ENCODE measurements around the gene PRPH. TPM values are rescaled to one million over a fixed set of nuclear protein-coding genes. Genes with fewer than 3 reads are reported as not detected.

PRPH gene
- polyA plus RNA-seq, 3 donors = not detected

DNA sequence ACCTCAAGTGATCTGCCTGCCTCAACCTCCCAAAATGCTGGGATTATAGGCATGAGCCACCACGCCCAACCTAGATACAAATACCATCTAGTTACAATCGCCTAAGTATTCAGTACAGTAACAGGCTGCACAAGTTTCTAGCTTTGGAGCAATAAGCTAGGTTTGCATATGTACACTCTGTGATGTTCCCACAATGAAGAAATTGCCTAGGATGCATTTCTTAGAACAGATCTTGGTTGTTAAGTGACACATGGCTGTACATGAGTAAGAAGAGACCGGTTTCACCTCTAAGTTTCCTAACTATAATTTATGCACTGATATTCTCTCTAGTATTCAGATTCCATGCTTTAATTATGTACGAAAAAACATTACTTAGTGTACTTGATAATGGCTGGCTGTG, 35.5 kb upstream of the PRPH start:
- Histone ChIP-seq H3K4me3 (replicated peaks in 1 of 3; ENCODE audit: low read depth in 2 of 3, low read length in 3 of 3) (no peak overlapping the region), H4K20me1 (ENCODE audit: insufficient read depth, low read length) (no peaks in the 10 kb centered on the region), H3K9me3 (replicated peaks in 1 of 2; ENCODE audit: control insufficient read depth in 1 of 2, insufficient read depth in 1 of 2, low read length in 2 of 2) (no peaks in the 10 kb centered on the region), H3K9ac (ENCODE audit: insufficient read depth, low read length, poor library complexity, severe bottlenecking) (no peak overlapping the region), H3K79me2 (ENCODE audit: insufficient read depth, low read length) (peaks cover 40% of the 10 kb centered on the region), H3K4me2 (replicated peaks; ENCODE audit: extremely low read depth, low read length, poor library complexity, severe bottlenecking) (no peak overlapping the region), H2AFZ (ENCODE audit: insufficient read depth, low read depth, low read length, poor library complexity, severe bottlenecking) (no peak overlapping the region), H3K27ac (ENCODE audit: low read depth in 1 of 2, low read length in 2 of 2) (no peak overlapping the region), H3K4me1 (ENCODE audit: control insufficient read depth in 1 of 2, insufficient read depth in 2 of 2, low read length in 2 of 2) (peaks cover 22 to 30% of the 10 kb centered on the region in 2 donors), H3K27me3 (ENCODE audit: control insufficient read depth in 2 of 2, insufficient read depth in 2 of 2, low read length in 2 of 2) (no peaks in the 10 kb centered on the region), H3K36me3 (replicated peaks in 1 of 2; ENCODE audit: control insufficient read depth in 1 of 2, insufficient read depth in 2 of 2, low read length in 2 of 2) (no peaks in the 10 kb centered on the region)
- Mint-ChIP-seq H3K36me3 (peaks cover 0 to 3% of the 10 kb centered on the region in 2 donors), H3K9me3 (no peaks in the 10 kb centered on the region), H3K27ac (no peak overlapping the region), H3K27me3 (ENCODE audit: low read depth in 3 of 3) (no peaks in the 10 kb centered on the region), H3K4me1 (peaks cover 24% of the 10 kb centered on the region), H3K4me3 (no peak overlapping the region)
- no peak for DNase-seq
- TF ChIP-seq, protein P1, sequence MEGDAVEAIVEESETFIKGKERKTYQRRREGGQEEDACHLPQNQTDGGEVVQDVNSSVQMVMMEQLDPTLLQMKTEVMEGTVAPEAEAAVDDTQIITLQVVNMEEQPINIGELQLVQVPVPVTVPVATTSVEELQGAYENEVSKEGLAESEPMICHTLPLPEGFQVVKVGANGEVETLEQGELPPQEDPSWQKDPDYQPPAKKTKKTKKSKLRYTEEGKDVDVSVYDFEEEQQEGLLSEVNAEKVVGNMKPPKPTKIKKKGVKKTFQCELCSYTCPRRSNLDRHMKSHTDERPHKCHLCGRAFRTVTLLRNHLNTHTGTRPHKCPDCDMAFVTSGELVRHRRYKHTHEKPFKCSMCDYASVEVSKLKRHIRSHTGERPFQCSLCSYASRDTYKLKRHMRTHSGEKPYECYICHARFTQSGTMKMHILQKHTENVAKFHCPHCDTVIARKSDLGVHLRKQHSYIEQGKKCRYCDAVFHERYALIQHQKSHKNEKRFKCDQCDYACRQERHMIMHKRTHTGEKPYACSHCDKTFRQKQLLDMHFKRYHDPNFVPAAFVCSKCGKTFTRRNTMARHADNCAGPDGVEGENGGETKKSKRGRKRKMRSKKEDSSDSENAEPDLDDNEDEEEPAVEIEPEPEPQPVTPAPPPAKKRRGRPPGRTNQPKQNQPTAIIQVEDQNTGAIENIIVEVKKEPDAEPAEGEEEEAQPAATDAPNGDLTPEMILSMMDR (IDR thresholded peaks at IDR 0.05) = no peak
- intact Hi-C loops (cut with micrococcal nuclease) = no loop called here
- WGBS (ENCODE audit: insufficient coverage) = no CpG with 5 or more reads among the region's 4 CpGs

DNA sequence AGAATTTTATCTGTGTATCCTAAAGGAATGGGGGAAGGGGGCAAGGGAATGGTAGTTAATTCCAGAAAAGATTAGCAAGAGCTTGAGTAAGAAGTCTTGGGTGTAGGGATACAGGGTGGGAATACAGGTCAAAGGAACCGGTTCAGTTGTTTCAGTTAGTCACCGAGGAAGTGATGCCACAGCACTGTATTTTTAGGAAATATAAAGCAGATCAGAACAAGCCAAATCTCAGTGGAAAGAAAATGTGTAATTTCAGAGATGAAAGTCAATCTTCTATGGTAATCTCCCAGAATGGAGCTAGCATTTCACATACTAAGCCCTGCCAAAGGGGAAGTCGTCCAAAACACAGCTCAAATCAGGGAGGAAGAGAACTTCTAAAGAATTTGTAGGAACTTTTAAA, 34.8 kb upstream of the PRPH start:
- intact Hi-C loops (cut with micrococcal nuclease) = no loop called here
- DNase-seq = peak in 2 of 3 donors; percentile 12 to 18
- TF ChIP-seq, protein P1 (IDR thresholded peaks at IDR 0.05) = no peak
- Histone ChIP-seq H3K4me2 (replicated peaks; ENCODE audit: extremely low read depth, low read length, poor library complexity, severe bottlenecking) (no peak overlapping the region), H2AFZ (ENCODE audit: insufficient read depth, low read depth, low read length, poor library complexity, severe bottlenecking) (no peak overlapping the region), H3K4me1 (ENCODE audit: control insufficient read depth in 1 of 2, insufficient read depth in 2 of 2, low read length in 2 of 2) (peaks cover 22 to 32% of the 10 kb centered on the region in 2 donors), H3K27me3 (ENCODE audit: control insufficient read depth in 2 of 2, insufficient read depth in 2 of 2, low read length in 2 of 2) (no peaks in the 10 kb centered on the region), H3K9me3 (replicated peaks in 1 of 2; ENCODE audit: control insufficient read depth in 1 of 2, insufficient read depth in 1 of 2, low read length in 2 of 2) (no peaks in the 10 kb centered on the region), H3K4me3 (replicated peaks in 1 of 3; ENCODE audit: low read depth in 2 of 3, low read length in 3 of 3) (no peak overlapping the region), H4K20me1 (ENCODE audit: insufficient read depth, low read length) (no peaks in the 10 kb centered on the region), H3K36me3 (replicated peaks in 1 of 2; ENCODE audit: control insufficient read depth in 1 of 2, insufficient read depth in 2 of 2, low read length in 2 of 2) (no peaks in the 10 kb centered on the region), H3K27ac (ENCODE audit: low read depth in 1 of 2, low read length in 2 of 2) (no peak overlapping the region), H3K79me2 (ENCODE audit: insufficient read depth, low read length) (peaks cover 47% of the 10 kb centered on the region), H3K9ac (ENCODE audit: insufficient read depth, low read length, poor library complexity, severe bottlenecking) (no peak overlapping the region)
- Mint-ChIP-seq H3K4me1 (peaks cover 24% of the 10 kb centered on the region), H3K9me3 (no peaks in the 10 kb centered on the region), H3K36me3 (peaks cover 0 to 3% of the 10 kb centered on the region in 2 donors), H3K4me3 (no peak overlapping the region), H3K27me3 (ENCODE audit: low read depth in 3 of 3) (no peaks in the 10 kb centered on the region), H3K27ac (peak overlapping the region in 2 of 7 donors; percentile 40 to 58)
- 0% methylated on average over 1 of the region's 3 CpGs for WGBS (ENCODE audit: insufficient coverage)
